COR-L47 (cell line): Measurements from ENCODE around the gene RPSA.
"Not testable (repeated sequence)": the region's sequence is repeated elsewhere in the genome, so short reads cannot be mapped to it uniquely, and the experiment has no call there.

Experiments
- DNase-seq: peaks from one replicate; lab custom pipeline; 2025; lab: John Stamatoyannopoulos, UW

Gene RPSA

GRCh38 chr3:39419742-39420315 lies 13.3 kb downstream of the RPSA start:
- DNase-seq, result no peak

DNA sequence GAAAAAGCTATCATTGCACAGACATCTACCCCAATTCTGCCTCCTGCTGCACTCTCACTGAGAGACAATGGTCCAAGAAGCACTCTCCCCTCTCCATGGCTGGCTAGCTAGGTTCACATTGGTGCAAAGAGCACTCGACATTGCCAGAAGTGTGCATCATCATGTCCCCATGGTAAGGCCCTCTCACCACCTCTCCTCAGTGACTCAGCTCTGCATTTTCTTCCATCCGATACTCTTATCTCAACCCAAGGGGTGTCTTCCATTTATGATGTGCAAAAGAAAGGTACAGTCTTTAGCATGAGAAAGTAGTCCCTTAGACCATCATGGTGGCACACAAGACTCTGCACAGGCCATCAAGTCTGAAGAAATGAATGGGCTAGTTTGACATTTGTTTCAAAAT lies 14.0 kb downstream of the RPSA start:
- no peak for DNase-seq

DNA sequence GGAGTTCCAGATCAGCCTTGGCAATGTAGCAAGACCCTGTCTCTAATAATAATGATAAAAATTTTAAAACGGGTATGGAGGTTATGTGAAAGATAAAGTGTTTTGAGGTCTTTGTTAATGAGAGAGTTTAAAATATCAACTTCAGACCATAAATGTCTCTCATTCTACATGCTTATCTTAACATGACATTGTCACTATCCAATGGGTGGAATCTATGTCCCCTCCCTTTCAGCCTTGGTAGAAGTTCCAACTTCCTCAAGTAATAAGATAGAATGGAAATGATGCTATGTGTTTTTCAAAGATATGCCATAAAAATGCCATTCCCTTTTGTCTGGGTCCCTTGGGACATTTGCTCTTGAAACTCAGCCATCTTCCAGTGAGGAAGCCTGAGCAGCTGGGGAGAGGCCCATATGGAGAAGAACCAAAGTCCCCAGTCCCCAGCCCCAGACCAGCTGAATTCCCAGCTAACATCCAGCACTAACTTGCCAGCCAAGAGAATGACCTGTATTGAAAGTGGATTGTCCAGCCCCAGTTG lies 17.0 kb downstream of the RPSA start:
- no peak for DNase-seq

DNA sequence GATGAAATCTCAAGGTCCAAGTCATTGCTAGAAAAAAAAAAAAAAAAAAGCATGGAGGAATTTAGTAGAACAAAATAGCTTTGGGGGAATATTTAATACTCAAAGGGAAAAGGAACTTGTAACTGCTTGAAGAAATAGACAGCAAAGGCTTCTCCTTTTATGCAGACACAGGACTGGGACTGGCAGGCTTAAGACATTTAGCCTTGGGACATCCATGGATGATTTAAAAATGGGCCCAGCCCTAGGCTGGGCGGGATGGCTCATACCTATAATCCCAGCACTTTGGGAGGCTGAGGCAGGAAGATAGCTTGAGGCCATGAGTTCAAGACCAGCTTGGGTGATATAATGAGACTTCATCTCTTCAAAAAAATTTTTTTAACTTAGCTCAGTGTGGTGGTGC lies 19.8 kb downstream of the RPSA start:
- DNase-seq, result no peak

GRCh38 chr3:39427506-39427905 lies 21.0 kb downstream of the RPSA start:
- DNase-seq, result no peak

DNA sequence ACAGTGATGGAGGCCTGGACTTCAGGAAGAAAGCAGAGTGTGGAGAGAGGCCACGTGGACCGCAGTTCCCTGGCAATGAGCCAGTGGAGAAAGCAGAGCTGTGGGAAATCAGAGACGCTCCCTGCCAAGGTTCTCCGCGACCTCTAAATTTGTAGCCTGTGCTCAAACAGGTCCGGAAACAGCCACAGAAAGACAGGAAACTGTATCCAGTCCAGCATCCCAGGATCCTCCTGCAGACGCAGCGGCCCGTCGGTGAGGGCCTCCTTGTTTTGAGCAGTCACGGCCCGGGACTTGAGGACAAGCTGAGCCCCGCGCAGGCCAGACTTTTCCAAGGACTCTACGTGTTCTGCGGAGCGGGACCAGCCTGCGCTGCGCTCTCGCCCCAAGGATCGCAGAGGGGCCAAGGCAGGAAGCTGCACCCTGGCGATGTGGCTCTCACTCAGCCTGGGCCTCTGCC lies 22.3 kb downstream of the RPSA start:
- DNase-seq, result no peak

GRCh38 chr3:39429466-39429865 lies 22.9 kb downstream of the RPSA start:
- DNase-seq, result no peak

DNA sequence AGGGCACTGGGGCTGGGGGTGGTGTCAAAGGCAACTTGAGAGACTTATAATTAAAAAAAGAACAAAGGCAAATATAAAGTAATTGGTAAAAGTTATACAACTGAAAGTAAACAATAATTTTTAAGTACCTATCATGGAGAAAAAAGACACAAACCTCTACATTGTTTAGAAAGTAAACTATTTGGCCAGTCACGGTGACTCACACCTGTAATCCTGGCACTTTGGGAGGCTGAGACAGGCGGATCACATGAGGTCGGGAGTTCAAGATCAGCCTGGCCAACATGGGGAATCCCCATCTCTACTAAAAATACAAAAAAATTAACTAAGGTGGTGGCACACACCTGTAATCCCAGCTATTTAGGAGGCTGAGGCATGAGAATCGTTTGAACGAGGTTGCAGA lies 25.8 kb downstream of the RPSA start:
- no peak for DNase-seq

DNA sequence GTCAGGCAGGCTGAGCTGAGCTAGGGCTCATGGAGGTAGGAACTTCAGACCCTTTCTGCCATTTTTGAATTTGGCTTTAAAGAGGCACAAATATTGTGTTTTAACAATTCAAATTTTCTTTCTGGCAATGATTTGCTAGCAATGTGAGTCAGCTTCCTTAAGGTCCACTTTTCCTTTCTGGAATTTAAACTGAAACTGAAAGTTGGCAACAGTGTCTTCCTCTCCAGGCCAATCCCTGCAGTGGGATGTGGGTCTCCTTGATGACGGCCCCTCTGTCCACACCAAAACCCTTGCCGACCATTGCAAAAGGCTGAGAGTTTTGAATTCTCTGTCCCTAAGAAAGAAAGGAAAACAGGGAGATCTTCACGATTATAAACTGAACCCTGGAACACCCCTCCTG lies 27.1 kb downstream of the RPSA start:
- no peak for DNase-seq

- no peak for DNase-seq
Observed at GRCh38 chr3:39434574-39434973, 28.1 kb downstream of the RPSA start.

- peak; percentile 5 for DNase-seq
Observed at GRCh38 chr3:39435006-39435748, 28.7 kb downstream of the RPSA start.

GRCh38 chr3:39438880-39439279 lies 32.4 kb downstream of the RPSA start:
- DNase-seq, result no peak

DNA sequence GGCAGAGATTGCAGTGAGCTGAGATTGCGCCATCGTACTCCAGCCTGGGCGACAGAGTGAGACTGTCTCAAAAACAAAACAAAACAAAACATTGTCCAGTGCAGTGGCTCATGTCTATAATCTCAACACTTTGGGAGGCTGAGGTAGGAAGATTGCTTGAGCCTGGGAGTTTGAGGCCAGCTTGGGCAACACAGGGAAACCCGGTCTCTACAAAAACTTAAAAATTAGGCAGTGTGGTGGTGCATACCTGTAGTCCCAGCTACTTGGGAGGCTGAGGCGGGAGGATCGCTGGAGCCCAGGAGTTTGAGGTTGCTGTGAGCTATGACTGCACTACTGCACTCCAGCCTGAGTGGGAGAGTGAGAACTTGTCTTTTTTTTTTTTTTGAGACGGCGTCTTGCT lies 33.8 kb downstream of the RPSA start:
- no peak for DNase-seq

GRCh38 chr3:39443530-39443929 lies 37.0 kb downstream of the RPSA start:
- DNase-seq, result no peak

- DNase-seq, result no peak
Observed at GRCh38 chr3:39445927-39446326, 39.4 kb downstream of the RPSA start.

DNA sequence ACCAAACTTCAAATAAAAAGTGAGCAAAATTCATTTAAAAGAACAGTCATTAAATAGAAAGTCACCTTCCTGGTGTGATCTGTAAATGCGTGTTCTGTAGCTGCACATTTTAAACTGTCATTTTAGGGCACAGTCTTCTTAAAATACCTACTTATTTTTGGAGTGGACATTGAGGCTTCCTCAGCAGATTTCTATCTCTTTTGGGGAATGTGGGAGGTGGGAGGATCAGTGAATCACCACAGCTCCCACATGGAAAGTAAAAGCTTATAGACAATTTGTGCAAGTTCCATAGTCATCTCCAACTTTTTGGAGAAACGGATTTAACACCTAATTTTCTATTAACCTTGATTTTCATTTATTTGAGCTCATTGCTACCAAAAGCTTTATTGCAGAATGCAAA lies 39.9 kb downstream of the RPSA start:
- DNase-seq, result no peak

DNA sequence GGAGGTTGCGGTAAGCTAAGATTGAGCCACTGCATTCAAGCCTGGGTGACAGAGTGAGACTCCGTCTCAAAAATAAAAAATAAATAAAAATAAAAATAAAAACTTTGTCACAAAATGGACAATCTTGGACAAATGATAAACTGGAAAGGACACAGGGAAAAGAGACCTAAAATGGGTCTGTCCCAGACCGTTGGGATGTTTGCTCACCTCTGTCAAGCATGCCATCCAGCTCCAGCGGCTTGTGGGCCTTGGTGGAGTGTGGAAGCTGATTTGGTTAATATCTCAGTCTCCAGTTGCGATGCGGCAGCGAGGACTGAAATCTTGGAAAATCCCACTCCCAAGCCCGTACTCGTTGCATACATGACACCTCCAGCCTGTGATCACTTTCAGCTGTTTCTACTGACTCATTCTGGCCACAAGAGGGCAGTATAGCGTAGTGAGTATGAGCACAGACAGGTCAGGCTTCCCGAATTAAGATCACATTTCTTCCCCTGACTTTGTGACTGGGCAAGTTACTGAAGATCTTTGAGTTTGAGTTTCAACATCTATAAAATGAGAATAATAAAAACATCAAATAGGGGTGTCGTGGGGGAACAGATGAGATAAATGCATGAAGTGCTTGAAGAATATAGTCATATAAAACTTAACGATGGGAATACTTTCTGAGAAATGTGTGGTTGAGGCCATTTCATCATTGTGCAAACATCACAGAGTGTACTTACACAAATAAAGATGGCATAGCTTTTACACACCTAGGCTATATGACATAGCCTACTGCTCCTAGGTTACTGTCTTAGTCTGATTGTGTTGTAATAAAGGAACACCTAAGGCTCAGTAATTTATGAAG lies 41.3 kb downstream of the RPSA start:
- DNase-seq, result peak; percentile 44

GRCh38 chr3:39448506-39449233 lies 42.1 kb downstream of the RPSA start:
- no peak for DNase-seq

- no peak for DNase-seq
Observed at GRCh38 chr3:39449796-39450195, 43.3 kb downstream of the RPSA start.

- no peak for DNase-seq
Observed at GRCh38 chr3:39453134-39453533, 46.6 kb downstream of the RPSA start.

- not testable (repeated sequence) for DNase-seq
Observed at GRCh38 chr3:39453872-39454271, 47.4 kb downstream of the RPSA start.

DNA sequence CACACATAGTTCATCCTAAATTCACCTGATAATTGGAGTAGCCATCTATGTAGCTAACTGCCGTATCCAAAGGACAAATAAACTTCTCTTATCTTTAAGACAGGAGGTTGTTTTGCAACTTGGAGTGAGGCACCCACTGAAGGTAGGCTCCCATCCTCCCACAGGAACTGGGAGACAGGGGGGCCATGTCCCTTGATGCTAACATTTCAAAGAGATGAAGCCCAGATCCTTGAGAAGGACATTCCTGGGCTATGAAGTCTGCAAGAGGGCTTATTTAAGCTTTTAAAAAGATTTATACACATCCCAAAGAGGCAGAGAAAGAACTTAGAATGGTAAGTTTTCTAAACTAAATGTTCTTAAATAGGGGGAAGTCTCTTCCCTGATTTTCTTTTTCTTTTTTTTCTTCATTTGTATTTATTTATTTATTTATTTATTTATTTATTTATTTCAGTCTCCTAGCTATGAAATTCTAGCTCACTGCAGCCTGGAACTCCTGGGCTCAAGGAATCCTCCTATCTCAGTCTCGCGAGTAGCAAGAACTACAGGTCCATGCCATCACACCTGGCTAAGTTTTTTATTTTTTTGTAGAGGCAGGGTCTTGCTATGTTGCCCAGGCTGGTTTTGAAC lies 48.2 kb downstream of the RPSA start:
- no peak for DNase-seq
